HCT116 (cell line): ENCODE results near the gene SNX1. TPM values are rescaled to one million over a fixed set of nuclear protein-coding genes. Genes with fewer than 3 reads are reported as not detected.
A peak's percentile ranks its signal among the peaks of the same experiment; 100 is the strongest.

ENCODE experiments used
- ATAC-seq: fragments of 200-7000 bp; cut with Tn5 transposase; 2 replicates; pipeline ENCODE4 v1.9.1; 2020; ENCODE audit warnings: mild to moderate bottlenecking, moderate library complexity
- BruUV-seq: library from RNA; stranded (reverse); fragments of 400-500 nt; replicated peaks from 2 replicates; lab custom pipeline; 2021; lab: Mats Ljungman, UMichigan
- CTCF ChIA-PET: fragments of 300-600 bp; sonication (Branson Sonifier 250); formaldehyde crosslinking; loops from one replicate; lab custom pipeline; 2021; ENCODE audit warnings: antibody characterized with exemption; lab: Charles Lee
- POLR2A ChIA-PET: fragments of 300-600, 350-600 bp; sonication (Branson Sonifier 250); formaldehyde crosslinking; loops from one replicate; lab custom pipeline; 2021; ENCODE audit warnings: antibody characterized with exemption; lab: Charles Lee
- RAD21 ChIA-PET, 2 experiments: fragments of 300-600 bp; sonication (Branson Sonifier 250); formaldehyde crosslinking; loops; one replicate each; lab custom pipeline; 2023; ENCODE audit warnings: low total read pairs in 2 of 2; ENCODE audit not compliant: uncharacterized antibody in 2 of 2, unreplicated experiment in 2 of 2, low non-redundant PET in 1 of 2; lab: Charles Lee
- DNase-seq: peaks from one replicate; pipeline ENCODE4 v3.0.0-alpha.2; 2010; ENCODE audit warnings: low read depth, low spot score
- H2AFZ ChIP-seq: fragments of 200-600 bp; shearing (Covaris generic), sonication (generic); 2 replicates; pipeline ENCODE4 v1.6.1; 2017; ENCODE audit warnings: low read depth, mixed run types, mixed read lengths, antibody characterized with exemption, low read length; ENCODE audit not compliant: poor library complexity, severe bottlenecking
- H3K27ac ChIP-seq: 2 replicates; pipeline ENCODE4 v1.5.1; 2012; ENCODE audit warnings: low read depth, low read length
- H3K27me3 ChIP-seq: fragments of 200-600 bp; sonication (generic); 2 replicates; pipeline ENCODE4 v1.6.1; 2016; ENCODE audit warnings: mixed run types, low read length, mixed read lengths; ENCODE audit not compliant: insufficient read depth
- H3K36me3 ChIP-seq, 2 experiments: fragments of 200-500 bp in 1 of 2; fragments of 200-600 bp in 1 of 2; sonication (Bioruptor generic) in 1 of 2; sonication (generic) in 1 of 2; 2 replicates each; pipeline versions ENCODE4 v1.5.1 to v1.6.1; 2014 to 2016; ENCODE audit warnings: low read length in 2 of 2, inconsistent platforms in 1 of 2, mixed read lengths in 1 of 2, mixed run types in 1 of 2; ENCODE audit not compliant: insufficient read depth in 2 of 2, control insufficient read depth in 1 of 2
- H3K4me1 ChIP-seq, 2 experiments: fragments of 200-600 bp in 1 of 2; sonication (generic) in 1 of 2; 2 replicates each; pipeline versions ENCODE4 v1.5.1 to v1.6.1; 2012 to 2017; ENCODE audit warnings: low read length in 2 of 2, inconsistent platforms in 1 of 2, mild to moderate bottlenecking in 1 of 2, mixed read lengths in 1 of 2, mixed run types in 1 of 2, moderate library complexity in 1 of 2; ENCODE audit not compliant: insufficient read depth in 2 of 2, control insufficient read depth in 1 of 2
- H3K4me2 ChIP-seq: fragments of 200-600 bp; sonication (generic); 2 replicates; pipeline ENCODE4 v1.6.1; 2017; ENCODE audit warnings: mixed run types, low read length, mixed read lengths
- H3K4me3 ChIP-seq, 2 experiments: fragments of 200-600 bp in 1 of 2; sonication (generic) in 1 of 2; replicated peaks in 1 of 2; 2 replicates each; pipeline ENCODE4 v1.5.1; 2011 to 2016; ENCODE audit warnings: low read length in 2 of 2, control low read depth in 1 of 2, low read depth in 1 of 2, mild to moderate bottlenecking in 1 of 2, mixed read lengths in 1 of 2, mixed run types in 1 of 2
- H3K79me2 ChIP-seq: fragments of 200-600 bp; sonication (generic); 2 replicates; pipeline ENCODE4 v1.6.1; 2017; ENCODE audit warnings: mild to moderate bottlenecking, mixed run types, low read length, moderate library complexity, mixed read lengths; ENCODE audit not compliant: insufficient read depth
- H3K9ac ChIP-seq: fragments of 200-600 bp; sonication (generic); 2 replicates; pipeline ENCODE4 v1.6.1; 2016; ENCODE audit warnings: low read length, mixed read lengths
- H3K9me2 ChIP-seq: fragments of 200-600 bp; sonication (generic), shearing (Covaris generic); 2 replicates; pipeline ENCODE4 v1.6.1; 2017; ENCODE audit warnings: mixed run types, mild to moderate bottlenecking, moderate library complexity; ENCODE audit not compliant: insufficient read depth
- H3K9me3 ChIP-seq, 2 experiments: fragments of 200-500 bp in 1 of 2; fragments of 200-600 bp in 1 of 2; sonication (Bioruptor generic) in 1 of 2; sonication (generic) in 1 of 2; 2 replicates each; pipeline ENCODE4 v1.6.1; 2014 to 2017; ENCODE audit warnings: low read length in 2 of 2, mixed read lengths in 2 of 2, inconsistent platforms in 1 of 2, low read depth in 1 of 2, mild to moderate bottlenecking in 1 of 2, mixed run types in 1 of 2, moderate library complexity in 1 of 2; ENCODE audit not compliant: control insufficient read depth in 1 of 2, insufficient read depth in 1 of 2
- H4K20me1 ChIP-seq: fragments of 200-600 bp; sonication (generic), shearing (Covaris generic); 2 replicates; pipeline ENCODE4 v1.6.1; 2017; ENCODE audit warnings: mixed run types, mild to moderate bottlenecking, moderate library complexity; ENCODE audit not compliant: insufficient read depth
- CBX3 ChIP-seq: IDR thresholded peaks from 2 replicates; pipeline ENCODE4 v1.6.1; 2012; ENCODE audit warnings: low read depth
- CEBPB ChIP-seq: IDR thresholded peaks from 2 replicates; pipeline ENCODE4 v1.6.1; 2012; ENCODE audit warnings: low read depth
- EGR1 ChIP-seq: IDR thresholded peaks from 2 replicates; pipeline ENCODE4 v1.6.1; 2012; ENCODE audit warnings: low read depth
- EZH2 ChIP-seq: fragments of 200-600 bp; sonication (generic); IDR thresholded peaks from 2 replicates; pipeline ENCODE4 v1.6.1; 2017; ENCODE audit warnings: antibody characterized with exemption, mixed run types
- JUND ChIP-seq: IDR thresholded peaks from 2 replicates; pipeline ENCODE4 v1.6.1; 2012
- POLR2AphosphoS5 ChIP-seq: IDR thresholded peaks from 2 replicates; pipeline ENCODE4 v1.6.1; 2011; ENCODE audit warnings: mild to moderate bottlenecking, low read depth, low read length, moderate library complexity
- RAD21 ChIP-seq: IDR thresholded peaks from 2 replicates; pipeline ENCODE4 v1.6.1; 2012; ENCODE audit warnings: low read depth, mild to moderate bottlenecking
- SP1 ChIP-seq: IDR thresholded peaks from 2 replicates; pipeline ENCODE4 v1.6.1; 2012; ENCODE audit warnings: low read depth
- YY1 ChIP-seq: IDR thresholded peaks from 2 replicates; pipeline ENCODE4 v1.6.1; 2011; ENCODE audit warnings: low read length, low read depth, moderate library complexity, mild to moderate bottlenecking; ENCODE audit not compliant: insufficient replicate concordance; ENCODE audit errors: extremely low read depth
- ZBTB33 ChIP-seq: IDR thresholded peaks from 2 replicates; pipeline ENCODE4 v1.6.1; 2011; ENCODE audit warnings: mild to moderate bottlenecking, low read length, moderate library complexity; ENCODE audit not compliant: insufficient replicate concordance; ENCODE audit errors: extremely low read depth
- ZNF274 ChIP-seq: fragments of 200-500 bp; sonication (Bioruptor generic); IDR thresholded peaks from 2 replicates; pipeline ENCODE4 v1.6.1; 2014; ENCODE audit warnings: mild to moderate bottlenecking, low read depth, low read length, inconsistent platforms
- intact Hi-C: fragments of 100-400 bp; cut with micrococcal nuclease; formaldehyde crosslinking; loops from 2 replicates; pipeline ENCODE4 v1.10.0; 2022
- total RNA-seq: library from RNA; stranded (reverse); gene quantifications from one replicate; pipeline ENCODE4 v1.2.1, GENCODE V29; 2021; ENCODE audit not compliant: unreplicated experiment
- TF ChIP-seq, protein P1 (sequence below): IDR thresholded peaks from 2 replicates; pipeline ENCODE4 v1.6.1; 2012
- TF ChIP-seq, protein P2 (sequence below), 3 experiments: fragments of 200-600 bp in 1 of 3; sonication (generic) in 1 of 3; IDR thresholded peaks in 2 of 3; conservative IDR thresholded peaks in 1 of 3; 2 replicates each; pipeline ENCODE4 v1.5.1; 2012 to 2017; ENCODE audit warnings: low read depth in 2 of 3, low read length in 2 of 3, antibody characterized with exemption in 1 of 3, borderline replicate concordance in 1 of 3, control low read depth in 1 of 3, mild to moderate bottlenecking in 1 of 3, mixed read lengths in 1 of 3, mixed run types in 1 of 3, moderate library complexity in 1 of 3; ENCODE audit not compliant: insufficient read depth in 1 of 3
- TF ChIP-seq, protein P3 (sequence below): IDR thresholded peaks from 2 replicates; pipeline ENCODE4 v1.6.1; 2012; ENCODE audit warnings: low read depth

SNX1 gene
- total RNA-seq, 1 experiment from 2014 or later: 91.9 TPM

DNA sequence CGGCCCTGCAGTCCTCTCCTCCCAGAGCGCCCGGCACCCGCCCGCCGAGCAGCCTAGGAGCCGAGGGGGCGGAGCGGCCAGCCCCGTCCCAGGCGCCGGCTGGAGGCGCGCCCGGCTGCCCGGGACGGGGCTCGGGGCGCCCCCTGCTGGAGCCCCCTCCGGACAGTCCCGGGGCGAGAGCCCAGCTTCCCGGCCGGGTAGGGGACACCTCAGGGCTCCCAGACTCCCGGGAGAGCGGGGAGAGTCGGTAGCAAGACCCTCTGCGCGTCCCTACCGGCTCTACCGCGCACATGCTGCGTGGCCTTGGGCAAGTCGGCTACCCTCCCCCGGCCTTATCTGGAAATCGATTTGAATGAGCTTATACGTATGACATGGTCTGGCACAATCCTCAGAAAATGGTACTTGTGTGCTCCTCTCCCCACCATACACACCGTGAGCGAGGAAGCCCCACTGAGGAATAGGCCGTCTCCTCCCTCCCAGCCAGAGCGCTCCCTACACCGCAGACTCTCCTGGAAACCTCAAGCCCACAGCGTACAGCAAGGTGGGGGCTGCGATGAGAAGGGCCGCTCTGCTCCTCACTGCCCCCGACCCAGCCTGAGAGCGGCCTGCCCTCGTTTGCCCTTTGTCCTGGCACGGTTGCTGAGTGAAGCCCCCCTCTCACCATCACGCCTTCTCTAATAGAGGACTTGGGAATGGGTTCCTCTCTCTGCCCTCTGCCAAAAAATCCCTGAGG lies 49.2 kb upstream of the SNX1 start, which contains the start of gene DAPK2:
Gene DAPK2 (minus strand): TSS at position 65 of the 733 bp plus-strand sequence. CDS start 6,224 bp downstream, outside the sequence.
- RAD21 ChIA-PET: interaction anchor here (1.0 to 1.2 kb wide), 3 partner anchors 294 to 437 kb away, joined by 3 to 4 read pairs (median 4); no protein-coding TSS in a partner anchor
- H3K4me3 ChIP-seq: peak within 1 kb of the TSS; percentile 41 to 58
- intact Hi-C loops: loop anchor here (1.0 to 10.0 kb wide), 3 partner anchors 101 to 294 kb away; no protein-coding TSS in a partner anchor
- peak; percentile 96 for ATAC-seq
- peak within 1 kb of the TSS; percentile 47 for H3K9ac ChIP-seq
- no peaks in the 10 kb centered on the region for H3K9me3 ChIP-seq
- H3K36me3 ChIP-seq: no peaks in the 10 kb centered on the region
- POLR2A ChIA-PET: interaction anchor here (0.7 kb wide), 1 partner anchor 10 kb away, joined by 3 read pairs; no protein-coding TSS in a partner anchor
- DNase-seq: peak; percentile 21
- no peaks in the 10 kb centered on the region for H3K79me2 ChIP-seq
- H4K20me1 ChIP-seq: no peaks in the 10 kb centered on the region
- H3K9me2 ChIP-seq: no peaks in the 10 kb centered on the region
- peak within 1 kb of the TSS; percentile 39; the same call in 1 of the 2 replicates for H3K27ac ChIP-seq
- H3K4me2 ChIP-seq: peak within 1 kb of the TSS; percentile 76
- CTCF ChIA-PET: interaction anchor here (0.6 to 2.3 kb wide), 15 partner anchors 8 to 580 kb away, joined by 3 to 29 read pairs (median 3); no protein-coding TSS in a partner anchor
- H2AFZ ChIP-seq: peak within 1 kb of the TSS; percentile 85
- no peaks in the 10 kb centered on the region for H3K27me3 ChIP-seq
- H3K4me1 ChIP-seq: peaks cover 5 to 14% of the 10 kb centered on the region in 2 experiments; a peak in 2 of 4 replicates
- no TSS peak for BruUV-seq
- TF ChIP-seq YY1: peak; percentile 25
- no peak for TF ChIP-seq CEBPB
- no peak for TF ChIP-seq CBX3
- peak; percentile 61 for TF ChIP-seq RAD21
- TF ChIP-seq, protein P1, sequence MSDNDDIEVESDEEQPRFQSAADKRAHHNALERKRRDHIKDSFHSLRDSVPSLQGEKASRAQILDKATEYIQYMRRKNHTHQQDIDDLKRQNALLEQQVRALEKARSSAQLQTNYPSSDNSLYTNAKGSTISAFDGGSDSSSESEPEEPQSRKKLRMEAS: no peak
- TF ChIP-seq EGR1: no peak
- TF ChIP-seq JUND: no peak
- TF ChIP-seq POLR2AphosphoS5: peak; percentile 38
- TF ChIP-seq, protein P2, sequence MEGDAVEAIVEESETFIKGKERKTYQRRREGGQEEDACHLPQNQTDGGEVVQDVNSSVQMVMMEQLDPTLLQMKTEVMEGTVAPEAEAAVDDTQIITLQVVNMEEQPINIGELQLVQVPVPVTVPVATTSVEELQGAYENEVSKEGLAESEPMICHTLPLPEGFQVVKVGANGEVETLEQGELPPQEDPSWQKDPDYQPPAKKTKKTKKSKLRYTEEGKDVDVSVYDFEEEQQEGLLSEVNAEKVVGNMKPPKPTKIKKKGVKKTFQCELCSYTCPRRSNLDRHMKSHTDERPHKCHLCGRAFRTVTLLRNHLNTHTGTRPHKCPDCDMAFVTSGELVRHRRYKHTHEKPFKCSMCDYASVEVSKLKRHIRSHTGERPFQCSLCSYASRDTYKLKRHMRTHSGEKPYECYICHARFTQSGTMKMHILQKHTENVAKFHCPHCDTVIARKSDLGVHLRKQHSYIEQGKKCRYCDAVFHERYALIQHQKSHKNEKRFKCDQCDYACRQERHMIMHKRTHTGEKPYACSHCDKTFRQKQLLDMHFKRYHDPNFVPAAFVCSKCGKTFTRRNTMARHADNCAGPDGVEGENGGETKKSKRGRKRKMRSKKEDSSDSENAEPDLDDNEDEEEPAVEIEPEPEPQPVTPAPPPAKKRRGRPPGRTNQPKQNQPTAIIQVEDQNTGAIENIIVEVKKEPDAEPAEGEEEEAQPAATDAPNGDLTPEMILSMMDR (IDR thresholded peaks at IDR 0.05 in 2 of 3, conservative IDR thresholded peaks at IDR 0.05 in 1 of 3; ENCODE audit: borderline replicate concordance in 1 of 3, insufficient read depth in 1 of 3, low read depth in 2 of 3, low read length in 2 of 3): peak; percentile 54 to 73 (median 62); a peak in 5 of 6 replicates
- TF ChIP-seq, protein P3, sequence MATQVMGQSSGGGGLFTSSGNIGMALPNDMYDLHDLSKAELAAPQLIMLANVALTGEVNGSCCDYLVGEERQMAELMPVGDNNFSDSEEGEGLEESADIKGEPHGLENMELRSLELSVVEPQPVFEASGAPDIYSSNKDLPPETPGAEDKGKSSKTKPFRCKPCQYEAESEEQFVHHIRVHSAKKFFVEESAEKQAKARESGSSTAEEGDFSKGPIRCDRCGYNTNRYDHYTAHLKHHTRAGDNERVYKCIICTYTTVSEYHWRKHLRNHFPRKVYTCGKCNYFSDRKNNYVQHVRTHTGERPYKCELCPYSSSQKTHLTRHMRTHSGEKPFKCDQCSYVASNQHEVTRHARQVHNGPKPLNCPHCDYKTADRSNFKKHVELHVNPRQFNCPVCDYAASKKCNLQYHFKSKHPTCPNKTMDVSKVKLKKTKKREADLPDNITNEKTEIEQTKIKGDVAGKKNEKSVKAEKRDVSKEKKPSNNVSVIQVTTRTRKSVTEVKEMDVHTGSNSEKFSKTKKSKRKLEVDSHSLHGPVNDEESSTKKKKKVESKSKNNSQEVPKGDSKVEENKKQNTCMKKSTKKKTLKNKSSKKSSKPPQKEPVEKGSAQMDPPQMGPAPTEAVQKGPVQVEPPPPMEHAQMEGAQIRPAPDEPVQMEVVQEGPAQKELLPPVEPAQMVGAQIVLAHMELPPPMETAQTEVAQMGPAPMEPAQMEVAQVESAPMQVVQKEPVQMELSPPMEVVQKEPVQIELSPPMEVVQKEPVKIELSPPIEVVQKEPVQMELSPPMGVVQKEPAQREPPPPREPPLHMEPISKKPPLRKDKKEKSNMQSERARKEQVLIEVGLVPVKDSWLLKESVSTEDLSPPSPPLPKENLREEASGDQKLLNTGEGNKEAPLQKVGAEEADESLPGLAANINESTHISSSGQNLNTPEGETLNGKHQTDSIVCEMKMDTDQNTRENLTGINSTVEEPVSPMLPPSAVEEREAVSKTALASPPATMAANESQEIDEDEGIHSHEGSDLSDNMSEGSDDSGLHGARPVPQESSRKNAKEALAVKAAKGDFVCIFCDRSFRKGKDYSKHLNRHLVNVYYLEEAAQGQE: no peak
- TF ChIP-seq ZBTB33: no peak
- no peak for TF ChIP-seq EZH2
- no peak for TF ChIP-seq ZNF274
- no peak for TF ChIP-seq SP1
